Measurements from ENCODE around the gene TBRG4. TPM values are rescaled to one million over a fixed set of nuclear protein-coding genes. Genes with fewer than 3 reads are reported as not detected.
A peak's percentile ranks its signal among the peaks of the same experiment; 100 is the strongest.

TBRG4 gene
- total RNA-seq, 1 donor, result 80.7 TPM

GRCh38 chr7:45101748-45102147 is 9.7 kb downstream of the TBRG4 start:
- TF ChIP-seq CTCF (IDR thresholded peaks at IDR 0.05; ENCODE audit: insufficient read depth, low read depth, low read length), result no peak
- DNase-seq (ENCODE audit: low read depth), result no peak
- no peak overlapping the region for H3K4me3 ChIP-seq (ENCODE audit: low read depth, low read length)

DNA sequence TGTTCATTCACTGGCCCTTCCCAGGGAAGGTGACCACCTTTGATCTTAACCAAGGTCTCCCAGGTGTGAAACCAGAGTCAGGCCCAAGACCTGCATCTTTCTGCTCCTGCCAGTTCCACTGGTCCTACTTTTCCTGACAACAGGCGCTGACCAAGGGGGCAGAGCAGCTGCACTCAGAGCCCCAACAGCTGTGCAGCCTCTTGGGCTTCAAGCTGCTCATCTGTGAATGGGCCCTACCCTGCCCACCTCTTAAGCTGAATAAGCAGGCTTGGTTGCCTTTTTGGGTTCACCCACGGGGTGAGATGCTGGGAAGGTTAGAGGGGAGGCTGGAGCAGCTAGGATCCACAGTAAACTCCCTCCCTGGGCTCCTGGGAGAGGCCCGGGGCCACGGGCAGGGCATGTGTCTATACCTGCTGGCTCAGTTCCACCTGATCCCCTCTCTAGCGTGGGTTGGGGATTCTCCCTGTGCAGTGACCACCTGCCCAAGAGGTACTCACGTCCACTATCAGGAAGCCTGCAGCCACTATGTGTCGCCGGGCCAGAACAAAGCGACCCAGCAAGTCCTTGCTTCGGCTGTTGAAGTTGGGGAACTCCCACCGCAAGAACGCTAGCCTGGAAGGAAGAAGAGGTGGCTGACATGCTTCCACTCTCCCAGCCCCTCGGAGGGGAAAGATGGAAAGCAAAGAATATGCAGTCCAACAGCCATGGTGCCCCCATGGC is 10.6 kb downstream of the TBRG4 start:
- H3K4me3 ChIP-seq (ENCODE audit: low read depth, low read length), result no peak overlapping the region
- TF ChIP-seq CTCF (IDR thresholded peaks at IDR 0.05; ENCODE audit: insufficient read depth, low read depth, low read length), result no peak
- no peak for DNase-seq (ENCODE audit: low read depth)

- H3K4me3 ChIP-seq (ENCODE audit: low read depth, low read length), result no peak overlapping the region
- no peak for TF ChIP-seq CTCF (IDR thresholded peaks at IDR 0.05; ENCODE audit: insufficient read depth, low read depth, low read length)
- no peak for DNase-seq (ENCODE audit: low read depth)
Observed at GRCh38 chr7:45099891-45100760, 11.4 kb downstream of the TBRG4 start.

- DNase-seq (ENCODE audit: low read depth), result no peak
- no peak for TF ChIP-seq CTCF (IDR thresholded peaks at IDR 0.05; ENCODE audit: insufficient read depth, low read depth, low read length)
- H3K4me3 ChIP-seq (ENCODE audit: low read depth, low read length), result no peak overlapping the region
Observed at GRCh38 chr7:45098983-45099839, 12.3 kb downstream of the TBRG4 start.

DNA sequence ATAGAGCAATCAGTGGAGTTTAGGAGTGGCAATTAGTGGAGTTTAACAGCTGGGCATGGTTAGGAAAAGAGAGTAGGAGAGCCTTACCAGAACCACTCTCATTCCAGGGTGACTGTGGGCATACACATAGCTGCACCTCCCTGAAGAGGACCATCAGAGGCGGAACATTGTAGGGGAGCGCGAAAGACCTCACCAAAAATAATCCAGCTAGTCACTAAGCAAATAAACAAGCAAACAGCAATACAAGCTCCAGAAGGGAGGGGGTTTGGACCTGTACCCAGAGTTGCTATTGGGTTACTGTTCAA is 18.6 kb downstream of the TBRG4 start:
- H3K4me3 ChIP-seq (ENCODE audit: low read depth, low read length), result no peak overlapping the region
- no peak for TF ChIP-seq CTCF (IDR thresholded peaks at IDR 0.05; ENCODE audit: insufficient read depth, low read depth, low read length)
- DNase-seq (ENCODE audit: low read depth), result no peak

DNA sequence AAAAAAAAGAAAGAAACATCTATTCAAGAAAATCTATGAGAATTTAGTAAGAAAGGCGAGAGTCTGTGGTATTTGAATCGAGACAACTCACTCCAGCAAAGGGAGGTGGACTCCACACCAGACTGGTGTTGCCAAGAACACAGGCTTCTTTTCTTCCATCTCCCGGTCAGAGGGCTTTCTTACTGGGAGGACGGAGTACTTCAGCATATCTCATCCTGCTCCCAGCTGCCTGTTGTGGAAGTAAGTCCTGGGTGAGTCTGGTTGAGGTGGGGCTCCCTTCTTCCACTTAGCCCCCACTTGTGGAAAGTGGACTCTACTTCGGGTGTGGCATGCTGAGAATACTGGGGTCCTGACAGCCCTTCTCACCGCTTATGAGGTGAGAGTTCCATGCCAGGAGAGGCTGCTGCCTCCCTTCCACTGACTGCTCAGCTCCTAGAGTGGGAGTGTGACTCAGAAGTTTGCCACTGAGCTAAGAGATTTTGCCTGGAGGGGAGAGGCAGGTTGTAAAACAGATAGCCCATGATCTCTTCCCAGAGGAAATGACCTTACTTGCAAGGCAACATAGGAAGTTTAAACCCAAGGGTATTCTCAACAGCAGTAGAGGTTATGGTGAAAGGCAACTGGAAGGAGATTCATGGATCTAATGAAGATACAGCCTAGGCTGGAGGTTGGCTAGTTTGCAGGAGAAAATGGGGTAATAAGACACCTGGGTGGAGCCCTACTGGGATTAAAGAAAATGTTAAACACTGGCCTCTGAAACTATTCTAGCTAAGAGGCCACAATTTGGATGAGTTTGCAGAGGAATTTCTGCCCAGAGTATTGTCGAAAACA is 19.2 kb downstream of the TBRG4 start:
- peak; percentile 65 for DNase-seq (ENCODE audit: low read depth)
- TF ChIP-seq CTCF (IDR thresholded peaks at IDR 0.05; ENCODE audit: insufficient read depth, low read depth, low read length), result no peak
- no peak overlapping the region for H3K4me3 ChIP-seq (ENCODE audit: low read depth, low read length)
